LNCAP (cell line): Measurements from ENCODE around the gene NHLRC4.

ENCODE experiments used
- CTCF ChIP-seq: fragments of 450-650 bp; IDR thresholded peaks from 2 replicates; pipeline ENCODE4 v1.5.1; 2017; ENCODE audit warnings: mild to moderate bottlenecking

Gene NHLRC4

GRCh38 chr16:617855-618254 is 51.0 kb downstream of the NHLRC4 start:
- no peak for TF ChIP-seq CTCF
